GM19438 (cell line): ENCODE measurements around the gene ADGRF4.
"Not testable (repeated sequence)": the region's sequence is repeated elsewhere in the genome, so short reads cannot be mapped to it uniquely, and the experiment has no call there.

Source experiments
- ATAC-seq: cut with Tn5 transposase; IDR thresholded peaks from one replicate; pipeline ENCODE4 v1.9.1; 2021; ENCODE audit warnings: low read depth; ENCODE audit not compliant: unreplicated experiment

ADGRF4 gene

DNA sequence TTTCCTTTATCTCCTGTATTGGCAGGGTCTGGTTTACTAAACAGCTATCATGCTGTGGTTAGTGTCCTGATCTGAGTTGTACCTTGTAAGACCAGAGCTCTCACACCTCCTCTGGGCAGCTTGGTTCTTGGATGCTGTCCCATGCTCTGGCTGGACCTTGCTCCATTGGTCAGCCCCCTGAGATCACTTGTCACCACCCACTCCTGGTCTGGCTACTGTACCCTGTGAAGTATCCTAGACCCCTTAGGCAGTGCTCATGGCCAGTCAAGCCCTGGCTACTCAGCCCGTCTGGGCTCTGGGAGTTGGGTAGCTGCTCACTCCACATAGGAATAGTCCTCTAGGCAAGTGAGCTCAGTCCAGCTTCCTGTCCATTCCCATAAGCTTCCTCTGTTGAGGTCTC lies 31.1 kb downstream of the ADGRF4 start:
- no peak for ATAC-seq

DNA sequence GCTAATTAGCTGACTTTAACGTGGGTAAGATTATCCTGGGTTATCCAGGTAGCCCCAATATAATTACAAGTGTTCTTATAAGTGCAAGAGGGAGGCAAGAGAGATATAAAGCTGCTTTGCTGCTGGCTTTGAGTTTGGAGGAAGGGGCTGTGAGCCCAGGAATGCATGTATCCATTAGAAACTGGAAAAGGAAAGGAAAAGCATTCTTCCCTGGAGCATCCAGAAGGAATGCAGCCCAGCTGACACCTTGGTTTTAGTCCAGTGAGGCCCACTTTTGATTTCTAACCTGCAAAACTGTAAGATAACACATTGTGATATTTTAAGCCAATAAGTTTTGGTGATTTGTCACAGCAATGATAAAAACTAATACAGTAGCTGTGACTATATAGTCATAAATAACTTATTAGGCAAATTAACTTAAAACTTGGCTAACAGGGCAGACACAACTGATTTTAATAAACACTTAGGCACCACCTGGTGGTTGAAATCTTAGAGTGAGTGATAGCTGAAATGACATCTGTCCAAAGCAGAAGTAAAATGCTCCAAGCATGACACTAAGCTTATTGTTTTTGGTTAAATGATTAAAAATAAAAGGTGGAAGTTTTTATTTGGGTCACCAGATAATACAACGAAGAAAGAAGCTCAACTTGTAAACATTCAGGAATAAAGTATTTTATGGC lies 35.6 kb downstream of the ADGRF4 start:
- ATAC-seq, result no peak

DNA sequence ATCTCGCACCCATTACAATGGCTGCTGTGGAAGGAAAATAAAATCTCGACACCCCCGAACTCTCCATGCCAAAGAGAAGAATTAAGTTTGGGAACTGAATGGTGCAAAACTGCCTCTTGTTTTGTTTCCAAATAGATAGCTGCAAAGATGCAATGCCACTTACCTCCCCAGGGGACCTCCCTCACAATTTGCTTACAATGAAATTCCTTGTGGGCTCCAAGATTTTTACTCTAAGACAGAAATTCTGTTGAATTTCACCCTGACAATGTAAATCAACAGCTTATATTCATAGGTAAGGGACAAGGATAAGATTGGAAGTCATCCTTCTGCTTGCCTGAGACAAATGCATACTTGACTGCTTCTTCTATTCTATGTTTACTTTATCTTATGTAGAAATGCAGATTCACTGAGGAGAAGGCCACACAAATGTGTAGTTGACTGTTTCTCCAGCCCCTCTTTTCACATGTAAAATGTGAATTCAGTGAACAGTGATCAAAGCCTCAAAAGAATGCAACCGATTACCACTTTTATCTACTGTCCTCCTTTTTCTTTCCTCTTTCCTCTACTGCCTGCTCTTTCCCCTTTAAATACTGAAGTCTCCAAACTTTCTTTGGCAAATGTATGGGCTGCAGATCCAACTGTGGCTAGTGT lies 36.6 kb downstream of the ADGRF4 start:
- no peak for ATAC-seq

DNA sequence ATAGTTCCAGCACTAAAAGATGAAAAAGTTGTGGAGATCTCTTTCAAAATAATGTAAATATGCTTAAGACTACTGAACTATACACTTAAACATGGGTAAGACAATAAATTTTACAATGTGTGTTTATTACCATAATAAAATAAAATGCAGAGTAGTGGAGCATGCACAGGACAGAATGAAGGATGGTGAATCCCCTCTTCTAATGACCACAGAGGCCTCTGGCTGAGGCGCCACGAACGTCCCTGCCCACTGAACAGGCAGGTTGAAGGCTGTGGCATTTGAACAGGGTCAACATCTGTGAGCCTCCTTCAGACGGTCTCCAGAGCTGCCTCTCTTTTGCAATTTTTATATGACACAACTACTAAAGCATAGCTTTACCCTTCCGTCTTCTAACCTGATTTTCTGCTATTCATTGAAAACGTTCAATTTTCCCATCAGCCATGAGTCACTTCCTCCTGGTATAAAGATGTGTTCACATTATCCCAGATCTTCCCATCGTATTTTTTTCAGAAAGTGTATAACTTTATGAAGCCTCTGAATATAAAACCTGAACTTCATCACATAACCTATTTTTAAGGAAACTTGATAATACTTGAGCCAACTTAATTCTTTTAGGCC lies 37.8 kb downstream of the ADGRF4 start:
- ATAC-seq, result no peak

DNA sequence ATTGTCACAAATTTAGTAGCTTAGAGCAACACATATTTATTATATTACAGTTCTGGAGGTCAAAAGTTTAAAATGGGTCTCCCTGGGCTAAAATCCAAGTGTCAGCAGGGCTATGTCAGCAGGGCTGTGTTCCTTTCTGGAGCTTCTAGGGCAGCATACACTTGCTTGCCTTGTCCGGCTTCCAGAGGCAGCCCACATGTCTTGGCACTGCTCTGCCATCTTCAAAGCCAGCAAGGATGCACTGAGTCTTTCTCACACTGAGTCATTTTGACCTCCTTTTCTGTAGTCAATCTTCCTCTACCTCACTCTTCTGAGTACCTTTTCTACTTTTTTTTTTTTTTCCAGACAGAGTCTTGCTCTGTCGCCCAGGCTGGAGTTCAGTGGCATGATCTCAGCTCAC lies 39.0 kb downstream of the ADGRF4 start:
- ATAC-seq, result no peak

DNA sequence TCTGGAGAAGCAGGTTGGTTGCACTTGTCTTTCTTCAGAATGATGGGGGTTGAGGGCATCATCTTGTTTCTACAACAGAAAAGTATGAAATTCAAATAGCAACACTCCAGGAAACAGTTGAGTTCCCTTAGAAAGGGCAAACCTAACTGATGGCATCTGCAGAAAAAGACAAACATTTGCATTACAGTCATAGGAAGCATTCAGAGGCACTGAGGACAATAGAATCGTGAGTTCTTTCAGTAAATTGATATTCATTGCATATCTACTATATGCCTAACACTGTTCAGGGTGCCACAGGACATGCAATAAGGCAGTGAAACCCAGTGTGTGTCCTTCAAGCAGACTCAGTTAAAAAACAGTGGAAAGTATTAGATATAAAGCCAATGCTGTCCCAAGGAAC lies 42.3 kb downstream of the ADGRF4 start:
- no peak for ATAC-seq

DNA sequence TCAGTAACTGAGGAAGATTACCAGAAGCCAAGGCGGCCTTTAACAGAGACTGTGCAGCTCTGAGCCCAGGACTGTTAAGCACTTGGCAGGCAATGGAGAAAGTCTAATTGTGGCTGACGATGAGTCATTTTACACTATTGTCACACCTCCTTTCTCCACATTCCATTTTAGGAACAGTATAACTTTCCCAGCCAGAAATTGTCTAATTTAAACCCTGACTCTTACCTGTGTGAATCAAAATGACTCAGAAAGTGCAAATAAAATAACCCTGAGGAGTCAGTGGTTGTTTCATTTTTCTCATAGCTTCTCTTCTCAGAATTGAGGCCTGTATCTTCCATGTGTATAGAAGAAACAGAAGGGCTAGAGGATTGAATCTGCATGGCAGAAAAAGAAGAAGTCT lies 43.4 kb downstream of the ADGRF4 start:
- no peak for ATAC-seq

DNA sequence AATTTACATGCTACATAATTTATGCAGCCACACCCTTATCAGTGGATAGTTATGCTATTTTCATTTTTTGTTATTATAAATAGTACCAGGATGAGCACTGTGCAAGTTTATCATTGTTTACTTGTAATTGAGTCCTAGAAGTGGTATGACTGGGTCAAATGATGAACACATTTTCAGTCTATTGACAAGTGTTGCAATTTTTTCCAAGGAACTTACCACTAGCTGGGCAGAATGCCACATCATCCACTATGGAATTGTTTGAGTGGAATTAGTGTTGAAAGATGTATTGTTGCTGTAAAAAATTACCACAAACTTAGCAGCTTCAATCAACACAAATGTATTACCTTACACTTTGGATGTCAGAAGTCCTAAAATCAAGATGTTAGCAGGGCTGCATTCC lies 45.4 kb downstream of the ADGRF4 start:
- no peak for ATAC-seq

DNA sequence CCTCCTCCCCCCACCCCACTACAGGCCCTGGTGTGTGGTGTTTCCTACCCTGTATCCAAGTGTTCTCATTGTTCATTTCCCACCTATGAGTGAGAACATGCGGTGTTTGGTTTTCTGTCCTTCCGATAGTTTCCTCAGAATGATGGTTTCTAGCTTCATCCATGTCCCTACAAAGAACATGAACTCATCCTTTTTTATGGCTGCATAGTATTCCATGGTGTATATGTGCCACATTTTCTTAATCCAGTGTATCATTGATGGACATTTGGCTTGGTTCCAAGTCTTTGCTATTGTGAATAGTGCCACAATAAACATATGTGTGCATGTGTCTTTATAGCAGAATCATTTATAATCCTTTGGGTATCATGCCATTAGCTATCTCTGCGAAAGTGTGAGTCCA lies 46.9 kb downstream of the ADGRF4 start:
- ATAC-seq, result not testable (repeated sequence)

DNA sequence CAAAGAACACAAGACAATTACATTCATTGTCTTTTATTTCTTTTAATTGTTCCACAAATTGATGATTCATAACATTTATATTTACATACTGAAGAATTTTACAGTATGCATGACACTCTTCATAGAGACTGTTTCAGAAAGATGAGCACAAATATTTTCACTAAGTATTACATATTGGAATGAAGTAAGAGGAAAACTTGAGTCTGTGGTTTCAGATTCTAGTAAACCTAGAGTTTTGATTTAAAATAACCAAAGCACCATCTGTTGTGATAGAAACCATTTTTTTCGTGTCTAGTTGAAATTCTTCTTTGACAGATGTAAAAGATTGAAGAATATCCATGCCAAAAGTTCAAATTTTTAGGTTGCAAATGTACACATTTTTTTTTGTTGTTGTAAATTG lies 51.4 kb downstream of the ADGRF4 start:
- no peak for ATAC-seq

DNA sequence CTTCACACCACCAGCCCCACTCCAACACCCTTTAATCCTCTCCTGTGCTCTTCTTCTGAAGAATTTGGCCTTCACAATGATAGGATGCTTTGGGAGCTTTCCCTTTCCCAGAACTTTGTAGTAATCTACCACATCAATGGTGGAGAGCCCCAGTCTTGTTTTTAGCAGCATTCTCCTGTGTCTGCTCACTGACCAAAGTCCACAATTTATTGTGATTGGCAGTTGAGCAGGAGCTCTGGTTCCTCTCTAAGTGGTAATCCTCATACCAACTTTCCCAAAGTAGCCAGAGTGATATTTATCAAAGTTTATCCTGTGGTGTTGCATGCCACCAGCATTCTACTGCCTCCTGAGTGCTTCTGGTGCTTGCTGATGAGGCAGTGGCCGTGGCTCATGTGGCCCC lies 54.4 kb downstream of the ADGRF4 start:
- no peak for ATAC-seq

DNA sequence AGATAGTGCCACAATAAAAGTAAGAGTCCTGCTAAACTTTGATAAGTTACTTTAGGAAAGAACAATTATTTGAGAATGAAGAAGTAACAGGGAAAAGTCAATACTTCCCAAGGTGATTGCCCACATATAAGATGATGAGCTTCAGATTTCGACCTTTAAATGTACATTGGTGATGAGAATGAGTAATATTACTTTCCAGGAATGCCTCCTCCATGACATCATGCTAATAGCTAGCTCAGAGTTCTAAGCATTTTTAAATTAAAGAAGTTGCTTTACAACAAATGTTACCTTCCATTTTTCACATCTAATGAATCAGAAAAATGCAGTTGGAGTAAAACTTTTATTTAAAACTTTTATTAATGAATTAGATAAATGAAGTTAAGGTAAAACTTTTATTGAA lies 61.0 kb downstream of the ADGRF4 start:
- no peak for ATAC-seq

DNA sequence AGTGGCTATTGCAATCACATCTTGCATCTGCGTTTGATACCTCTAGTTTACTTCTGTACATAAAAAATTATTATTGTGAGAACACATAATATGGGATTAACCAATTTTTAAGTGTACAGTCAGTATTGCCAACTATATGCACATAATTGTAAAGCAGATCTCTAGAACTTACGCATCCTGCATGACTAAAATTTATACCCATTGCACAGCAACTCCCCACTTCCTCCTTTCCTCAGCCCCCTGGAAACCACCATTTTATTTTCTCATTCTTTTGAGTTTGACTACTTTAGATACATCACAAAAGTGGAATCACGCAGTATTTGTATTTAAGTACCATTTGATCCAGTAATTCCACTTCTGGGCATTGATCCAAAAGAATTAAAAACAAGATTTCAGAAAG lies 64.1 kb downstream of the ADGRF4 start:
- ATAC-seq, result no peak

DNA sequence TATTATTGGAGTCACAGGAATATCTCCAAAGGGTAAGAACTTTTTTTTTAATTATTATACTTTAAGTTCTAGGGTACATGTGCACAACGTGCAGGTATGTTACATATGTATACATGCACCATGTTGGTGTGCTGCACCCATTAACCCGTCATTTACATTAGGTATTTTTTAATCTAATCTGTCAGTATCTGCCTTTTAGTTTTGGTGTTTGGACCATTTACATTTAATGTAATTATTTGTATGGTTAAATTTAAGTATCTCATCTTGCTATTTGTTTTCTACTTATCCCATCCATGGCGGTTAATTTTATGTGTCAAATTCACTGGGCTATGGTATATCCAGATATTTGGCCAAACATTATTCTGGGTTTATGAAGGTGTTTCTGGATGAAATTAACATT lies 68.1 kb downstream of the ADGRF4 start:
- ATAC-seq, result no peak

DNA sequence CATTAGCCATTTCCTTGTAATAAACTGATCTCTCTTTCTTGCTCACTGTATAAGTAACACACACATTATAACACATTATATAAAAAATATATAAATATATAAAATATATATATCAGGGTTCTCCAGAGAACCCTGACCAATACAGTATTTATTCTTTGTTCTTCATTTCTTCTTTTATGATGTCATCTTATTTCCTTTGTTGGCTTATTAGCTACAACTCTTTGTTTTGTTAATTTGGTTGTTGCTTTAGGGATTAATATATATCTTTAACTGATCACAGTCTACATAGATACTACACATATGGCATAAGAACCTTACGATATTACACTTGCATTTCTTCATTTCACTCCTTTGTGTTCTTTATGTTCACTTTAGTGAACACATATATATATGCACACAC lies 68.7 kb downstream of the ADGRF4 start:
- no peak for ATAC-seq

DNA sequence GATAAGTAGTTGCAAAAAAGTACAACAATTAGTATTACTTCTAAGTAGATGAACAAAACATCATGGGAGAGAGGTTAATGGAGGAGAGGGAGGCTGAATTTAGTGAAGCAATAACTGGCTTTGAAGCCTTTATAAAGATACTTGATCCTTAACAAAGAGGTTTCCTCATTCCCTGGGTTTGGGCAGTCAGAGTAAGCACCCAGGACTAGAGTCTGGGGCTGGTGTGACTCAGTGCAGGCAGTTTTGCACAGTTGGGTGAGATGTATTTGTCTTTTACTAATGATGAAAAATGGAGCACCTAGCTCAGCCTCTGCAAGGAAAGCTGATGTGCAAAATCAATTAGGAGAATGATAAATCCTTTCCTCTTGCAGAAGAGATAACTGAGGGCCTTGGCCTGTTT lies 71.6 kb downstream of the ADGRF4 start:
- no peak for ATAC-seq
